Measurements from ENCODE around the gene HPRT1. TPM values are rescaled to one million over a fixed set of nuclear protein-coding genes. Genes with fewer than 3 reads are reported as not detected.

HPRT1 gene
- total and polyA plus RNA-seq, 2 experiments from 2014 or later = 6.5 to 14.0 TPM

- Histone ChIP-seq H2AFZ (no peak overlapping the region), H3K27ac (no peak overlapping the region), H3K4me3 (no peak overlapping the region), H3K27me3 (no peaks in the 10 kb centered on the region), H3K9me3 (ENCODE audit: low read depth) (no peaks in the 10 kb centered on the region), H3K9me2 (replicated peaks; ENCODE audit: insufficient read depth) (no peaks in the 10 kb centered on the region), H4K20me1 (ENCODE audit: insufficient read depth, poor library complexity, severe bottlenecking) (no peaks in the 10 kb centered on the region), H3K36me3 (replicated peaks; ENCODE audit: insufficient read depth, low read depth) (no peaks in the 10 kb centered on the region), H3K4me2 (no peak overlapping the region), H3K79me2 (no peaks in the 10 kb centered on the region), H3K4me1 (ENCODE audit: insufficient read depth) (no peaks in the 10 kb centered on the region)
- DNase-seq (ENCODE audit: low spot score) = no peak
- 93% methylated on average over 6 of the region's 6 CpGs for WGBS (ENCODE audit: low lambda C conversion rate, missing lambda C conversion rate)
- TF ChIP-seq CTCF (IDR thresholded peaks at IDR 0.05; ENCODE audit: poor library complexity) = no peak
- TF ChIP-seq EZH2phosphoT487 (IDR thresholded peaks at IDR 0.05; ENCODE audit: low read depth, severe bottlenecking, unreplicated experiment) = no peak
- no peak for TF ChIP-seq EZH2 (IDR thresholded peaks at IDR 0.05; ENCODE audit: borderline replicate concordance)
Observed at GRCh38 chrX:134529481-134529880, 69.5 kb downstream of the HPRT1 start.

- H2AFZ ChIP-seq = no peak overlapping the region
- 79% methylated on average over 7 of the region's 7 CpGs for WGBS (ENCODE audit: low lambda C conversion rate, missing lambda C conversion rate)
Observed at GRCh38 chrX:134530845-134531244, 70.9 kb downstream of the HPRT1 start.

GRCh38 chrX:134533352-134533751 lies 73.4 kb downstream of the HPRT1 start:
- Histone ChIP-seq H3K36me3 (replicated peaks; ENCODE audit: insufficient read depth, low read depth) (no peaks in the 10 kb centered on the region), H3K4me2 (no peak overlapping the region), H4K20me1 (ENCODE audit: insufficient read depth, poor library complexity, severe bottlenecking) (no peaks in the 10 kb centered on the region), H3K4me3 (no peak overlapping the region), H3K4me1 (ENCODE audit: insufficient read depth) (peaks cover 7% of the 10 kb centered on the region), H3K9me3 (ENCODE audit: low read depth) (no peaks in the 10 kb centered on the region), H3K27ac (no peak overlapping the region), H2AFZ (no peak overlapping the region), H3K27me3 (no peaks in the 10 kb centered on the region), H3K9me2 (replicated peaks; ENCODE audit: insufficient read depth) (no peaks in the 10 kb centered on the region), H3K79me2 (no peaks in the 10 kb centered on the region)
- TF ChIP-seq EZH2phosphoT487 (IDR thresholded peaks at IDR 0.05; ENCODE audit: low read depth, severe bottlenecking, unreplicated experiment) = no peak
- TF ChIP-seq CTCF (IDR thresholded peaks at IDR 0.05; ENCODE audit: poor library complexity) = no peak
- TF ChIP-seq EZH2 (IDR thresholded peaks at IDR 0.05; ENCODE audit: borderline replicate concordance) = no peak
- 73% methylated on average over 9 of the region's 9 CpGs for WGBS (ENCODE audit: low lambda C conversion rate, missing lambda C conversion rate)
- no peak for DNase-seq (ENCODE audit: low spot score)

More at GRCh38 chrX:134530845-134531244, 70.9 kb downstream of the HPRT1 start:
- no peaks in the 10 kb centered on the region for H3K9me2 ChIP-seq (replicated peaks; ENCODE audit: insufficient read depth)
- H3K9me3 ChIP-seq (ENCODE audit: low read depth) = no peaks in the 10 kb centered on the region
- no peaks in the 10 kb centered on the region for H3K4me1 ChIP-seq (ENCODE audit: insufficient read depth)
- H3K4me3 ChIP-seq = no peak overlapping the region
- no peak for TF ChIP-seq EZH2phosphoT487 (IDR thresholded peaks at IDR 0.05; ENCODE audit: low read depth, severe bottlenecking, unreplicated experiment)
- TF ChIP-seq CTCF (IDR thresholded peaks at IDR 0.05; ENCODE audit: poor library complexity) = no peak
- TF ChIP-seq EZH2 (IDR thresholded peaks at IDR 0.05; ENCODE audit: borderline replicate concordance) = no peak
- no peak for DNase-seq (ENCODE audit: low spot score)
- H3K36me3 ChIP-seq (replicated peaks; ENCODE audit: insufficient read depth, low read depth) = no peaks in the 10 kb centered on the region
- no peak overlapping the region for H3K27ac ChIP-seq
- no peaks in the 10 kb centered on the region for H3K27me3 ChIP-seq
- no peak overlapping the region for H3K4me2 ChIP-seq
- no peaks in the 10 kb centered on the region for H4K20me1 ChIP-seq (ENCODE audit: insufficient read depth, poor library complexity, severe bottlenecking)
- H3K79me2 ChIP-seq = no peaks in the 10 kb centered on the region

- H2AFZ ChIP-seq = no peak overlapping the region
- no peak overlapping the region for H3K27ac ChIP-seq
- no peaks in the 10 kb centered on the region for H3K79me2 ChIP-seq
- DNase-seq (ENCODE audit: low spot score) = no peak
- no peaks in the 10 kb centered on the region for H3K36me3 ChIP-seq (replicated peaks; ENCODE audit: insufficient read depth, low read depth)
- 80% methylated on average over 4 of the region's 4 CpGs for WGBS (ENCODE audit: low lambda C conversion rate, missing lambda C conversion rate)
- H3K4me1 ChIP-seq (ENCODE audit: insufficient read depth) = peaks cover 7% of the 10 kb centered on the region
- H3K4me2 ChIP-seq = no peak overlapping the region
- H3K4me3 ChIP-seq = no peak overlapping the region
- no peak for TF ChIP-seq EZH2 (IDR thresholded peaks at IDR 0.05; ENCODE audit: borderline replicate concordance)
- no peak for TF ChIP-seq EZH2phosphoT487 (IDR thresholded peaks at IDR 0.05; ENCODE audit: low read depth, severe bottlenecking, unreplicated experiment)
- TF ChIP-seq CTCF (IDR thresholded peaks at IDR 0.05; ENCODE audit: poor library complexity) = no peak
- H3K27me3 ChIP-seq = no peaks in the 10 kb centered on the region
- H3K9me3 ChIP-seq (ENCODE audit: low read depth) = no peaks in the 10 kb centered on the region
- H4K20me1 ChIP-seq (ENCODE audit: insufficient read depth, poor library complexity, severe bottlenecking) = no peaks in the 10 kb centered on the region
- H3K9me2 ChIP-seq (replicated peaks; ENCODE audit: insufficient read depth) = no peaks in the 10 kb centered on the region
Observed at GRCh38 chrX:134533952-134534351, 74.0 kb downstream of the HPRT1 start.
